AG10803 (cell line): Measurements from ENCODE around the gene CTPS1.

Source experiments
- DNase-seq: peaks from one replicate; pipeline ENCODE4 v3.0.0; 2010; ENCODE audit warnings: low read depth
- H3K4me3 ChIP-seq: 2 replicates; pipeline ENCODE4 v1.5.1; 2011; ENCODE audit warnings: mild to moderate bottlenecking, low read length, control low read depth
- TF ChIP-seq, protein P1 (sequence below): conservative IDR thresholded peaks from 2 replicates; pipeline ENCODE4 v1.5.1; 2011; ENCODE audit warnings: mild to moderate bottlenecking, low read length, control low read depth, inconsistent platforms

Gene CTPS1

DNA sequence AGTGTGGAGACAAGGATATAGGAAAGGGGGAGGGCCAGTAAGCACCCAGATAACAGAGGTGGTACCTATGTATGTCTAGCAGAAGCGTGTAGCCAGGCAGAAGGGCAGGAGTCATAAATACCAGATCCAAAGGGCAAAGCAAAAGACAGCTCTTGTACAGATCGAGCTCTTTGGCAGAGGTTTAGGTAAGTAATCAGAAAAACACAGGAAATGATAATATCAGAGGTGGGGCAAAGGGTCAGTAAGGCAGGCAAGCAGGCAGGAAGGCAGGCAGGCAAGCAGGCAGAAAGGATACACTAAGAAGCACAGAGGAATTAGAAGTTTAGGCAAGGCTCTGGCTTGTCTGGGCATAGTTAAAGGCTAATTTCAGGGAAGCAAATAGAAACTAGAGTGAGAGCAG, 64.7 kb downstream of the CTPS1 start:
- H3K4me3 ChIP-seq: no peak overlapping the region
- TF ChIP-seq, protein P1, sequence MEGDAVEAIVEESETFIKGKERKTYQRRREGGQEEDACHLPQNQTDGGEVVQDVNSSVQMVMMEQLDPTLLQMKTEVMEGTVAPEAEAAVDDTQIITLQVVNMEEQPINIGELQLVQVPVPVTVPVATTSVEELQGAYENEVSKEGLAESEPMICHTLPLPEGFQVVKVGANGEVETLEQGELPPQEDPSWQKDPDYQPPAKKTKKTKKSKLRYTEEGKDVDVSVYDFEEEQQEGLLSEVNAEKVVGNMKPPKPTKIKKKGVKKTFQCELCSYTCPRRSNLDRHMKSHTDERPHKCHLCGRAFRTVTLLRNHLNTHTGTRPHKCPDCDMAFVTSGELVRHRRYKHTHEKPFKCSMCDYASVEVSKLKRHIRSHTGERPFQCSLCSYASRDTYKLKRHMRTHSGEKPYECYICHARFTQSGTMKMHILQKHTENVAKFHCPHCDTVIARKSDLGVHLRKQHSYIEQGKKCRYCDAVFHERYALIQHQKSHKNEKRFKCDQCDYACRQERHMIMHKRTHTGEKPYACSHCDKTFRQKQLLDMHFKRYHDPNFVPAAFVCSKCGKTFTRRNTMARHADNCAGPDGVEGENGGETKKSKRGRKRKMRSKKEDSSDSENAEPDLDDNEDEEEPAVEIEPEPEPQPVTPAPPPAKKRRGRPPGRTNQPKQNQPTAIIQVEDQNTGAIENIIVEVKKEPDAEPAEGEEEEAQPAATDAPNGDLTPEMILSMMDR: no peak
- DNase-seq: no peak

DNA sequence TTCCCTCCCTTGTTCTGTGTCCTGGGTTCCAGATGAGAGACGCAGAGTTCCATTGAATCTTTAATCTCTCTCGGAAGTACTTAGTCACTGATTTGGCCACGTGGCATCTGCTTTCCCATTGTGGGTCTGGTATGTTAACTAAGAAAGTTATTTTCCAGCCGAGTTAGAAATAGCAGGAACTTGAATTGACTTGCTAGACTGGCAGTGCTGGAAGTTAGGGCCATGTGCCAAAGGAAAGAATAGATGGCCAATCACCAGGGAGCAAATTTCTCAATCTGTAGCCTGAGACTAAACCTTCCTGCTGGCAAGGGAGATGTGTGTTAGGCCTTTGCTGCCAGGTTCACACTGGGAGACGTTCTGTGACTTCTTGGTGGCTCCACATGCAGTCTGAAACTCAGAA, 66.2 kb downstream of the CTPS1 start:
- DNase-seq: peak; percentile 88
- no peak overlapping the region for H3K4me3 ChIP-seq
- TF ChIP-seq, protein P1: no peak

DNA sequence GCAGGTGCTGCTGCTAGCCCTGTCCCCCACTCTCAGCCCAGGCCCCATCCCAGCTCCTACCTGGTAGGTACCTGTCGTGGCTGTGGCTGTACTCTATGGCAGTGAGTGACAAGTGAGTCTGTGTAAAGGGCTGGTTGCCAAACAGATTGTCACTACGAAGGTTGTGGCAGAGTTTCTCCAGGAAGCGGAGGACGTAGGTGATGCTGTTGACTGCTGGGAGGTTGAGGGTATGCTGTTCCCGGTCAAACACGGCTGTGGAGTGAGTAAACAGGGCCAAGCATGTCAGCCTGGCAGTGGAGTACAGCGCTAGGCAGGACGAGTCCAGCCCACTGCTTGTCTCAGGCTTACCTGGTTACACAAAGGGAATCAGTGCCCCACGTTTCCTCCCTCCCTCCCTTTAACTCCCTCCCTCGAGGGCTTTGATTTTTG, 66.9 kb downstream of the CTPS1 start:
- H3K4me3 ChIP-seq: no peak overlapping the region
- no peak for DNase-seq
- TF ChIP-seq, protein P1: no peak

DNA sequence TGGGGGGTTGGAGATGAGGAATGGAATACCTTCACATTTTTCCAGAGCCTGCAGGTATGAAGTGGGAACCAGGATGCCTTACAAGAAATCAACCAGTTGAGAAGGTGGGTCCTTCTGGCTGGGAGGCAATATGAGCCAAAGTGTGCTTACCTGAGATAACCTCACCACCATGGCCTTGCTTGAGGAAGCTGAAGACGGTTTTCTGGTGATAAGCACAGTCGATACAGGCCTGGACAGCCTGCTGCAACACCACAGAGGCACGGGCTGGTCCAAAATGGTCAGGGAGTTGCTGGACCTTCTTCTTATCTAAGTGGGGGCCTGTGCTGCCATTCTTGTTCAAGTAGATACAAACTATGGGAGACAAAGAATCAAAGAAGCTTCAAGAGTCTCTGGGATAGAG, 69.0 kb downstream of the CTPS1 start:
- DNase-seq: no peak
- no peak overlapping the region for H3K4me3 ChIP-seq
- TF ChIP-seq, protein P1: no peak

DNA sequence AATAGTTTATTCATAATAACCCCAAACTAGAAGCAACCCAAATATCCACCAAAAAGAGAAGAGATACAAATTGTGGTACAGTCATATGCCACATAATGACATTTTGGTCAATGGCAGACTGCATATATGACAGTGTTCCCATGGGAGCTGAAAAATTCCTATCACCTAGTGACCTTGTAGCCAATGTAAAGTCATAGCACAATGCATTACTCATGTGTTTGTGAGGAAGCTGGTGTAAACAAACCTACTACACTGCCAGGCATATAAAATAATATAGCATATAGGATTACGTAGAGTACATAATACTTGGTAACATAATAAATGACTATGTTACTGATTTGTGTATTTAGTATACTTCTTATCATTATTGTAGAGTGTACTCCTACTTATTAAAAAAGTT, 71.5 kb downstream of the CTPS1 start:
- no peak overlapping the region for H3K4me3 ChIP-seq
- no peak for DNase-seq
- TF ChIP-seq, protein P1: no peak

DNA sequence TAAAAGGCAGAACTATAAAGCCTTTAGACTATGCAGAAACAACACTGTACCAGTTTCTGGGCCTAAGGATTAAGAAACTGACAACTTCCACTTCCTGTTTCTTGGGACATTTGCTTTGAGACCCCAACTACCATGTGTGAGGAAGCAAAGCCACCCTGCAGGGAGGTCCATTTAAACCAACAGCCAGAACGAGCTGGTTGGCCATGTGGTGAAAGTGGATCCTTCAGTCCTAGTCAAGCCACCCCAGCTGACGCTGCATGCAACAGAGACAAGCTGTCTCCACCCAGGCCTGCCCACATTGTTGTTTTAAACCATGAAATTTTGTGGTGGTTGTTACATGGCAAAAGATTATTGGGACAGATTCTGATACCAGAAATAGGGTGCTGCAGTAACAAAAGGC, 73.8 kb downstream of the CTPS1 start:
- TF ChIP-seq, protein P1: no peak

DNA sequence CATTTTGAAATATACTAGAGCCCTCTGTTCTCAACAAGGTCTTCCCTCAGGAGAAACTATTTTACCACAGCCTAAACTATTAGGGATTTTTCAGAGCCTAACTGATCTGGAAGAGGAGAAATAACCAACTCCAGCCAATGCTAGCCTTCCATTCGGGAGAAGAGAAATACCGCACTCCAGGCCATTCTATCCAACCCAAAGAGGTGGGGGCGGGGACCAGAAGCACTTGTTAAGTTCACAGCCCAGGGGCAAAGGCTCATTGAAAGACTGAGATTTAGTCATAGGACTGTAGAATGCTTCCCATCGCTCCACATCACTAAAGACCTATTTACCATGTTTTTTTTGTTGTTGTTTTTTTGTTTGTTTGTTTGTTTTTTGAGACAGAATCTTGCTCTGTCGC, 77.4 kb downstream of the CTPS1 start:
- TF ChIP-seq, protein P1: no peak
- no peak for DNase-seq
- no peak overlapping the region for H3K4me3 ChIP-seq

More for the DNA sequence above, 73.8 kb downstream of the CTPS1 start:
- no peak overlapping the region for H3K4me3 ChIP-seq
- no peak for DNase-seq
